Sigmoid colon (tissue), 7 donors: ENCODE data around the gene GLS. TPM values are rescaled to one million over a fixed set of nuclear protein-coding genes. Genes with fewer than 3 reads are reported as not detected.

ENCODE experiments used
- DNase-seq: peaks from one replicate; pipeline ENCODE4 v3.0.0-alpha.2; 2019
- H3K27ac ChIP-seq, 4 donors: fragments of 200-600 bp; sonication (generic); one replicate each; pipeline ENCODE4 v1.5.1; 2016 to 2019; ENCODE audit warnings: mild to moderate bottlenecking in 1 of 4
- H3K27me3 ChIP-seq, 3 donors: fragments of 200-600 bp; sonication (generic); one replicate each; pipeline ENCODE4 v1.5.1; 2019; ENCODE audit warnings: mild to moderate bottlenecking in 1 of 3
- H3K36me3 ChIP-seq, 4 donors: fragments of 200-600 bp; sonication (generic); one replicate each; pipeline ENCODE4 v1.5.1; 2016 to 2019
- H3K4me1 ChIP-seq, 4 donors: fragments of 200-600 bp; sonication (generic); one replicate each; pipeline ENCODE4 v1.5.1; 2017 to 2019
- H3K4me3 ChIP-seq, 4 donors: fragments of 200-600 bp; sonication (generic); one replicate each; pipeline ENCODE4 v1.5.1; 2017 to 2019; ENCODE audit warnings: mild to moderate bottlenecking in 2 of 4, moderate library complexity in 1 of 4
- H3K9me3 ChIP-seq, 4 donors: fragments of 200-600 bp in 3 of 4; sonication (generic) in 3 of 4; one replicate each; pipeline versions ENCODE4 v1.5.1 to v1.6.1; 2013 to 2019
- CTCF ChIP-seq, 4 experiments: fragments of 450-650 bp in 3 of 4; fragments of 200-600 bp in 1 of 4; IDR thresholded peaks; one replicate each; pipeline ENCODE4 v1.5.1; 2016 to 2019; ENCODE audit warnings: antibody characterized with exemption in 4 of 4, mild to moderate bottlenecking in 3 of 4, moderate library complexity in 2 of 4
- EP300 ChIP-seq, 4 donors: sonication (generic); formaldehyde crosslinking; IDR thresholded peaks; one replicate each; pipeline ENCODE4 v1.6.1; 2017; ENCODE audit warnings: antibody characterized with exemption in 4 of 4
- POLR2A ChIP-seq, 2 donors: fragments of 450-650 bp; IDR thresholded peaks; one replicate each; pipeline ENCODE4 v1.6.1; 2016; ENCODE audit warnings: antibody characterized with exemption in 2 of 2, mild to moderate bottlenecking in 2 of 2, moderate library complexity in 2 of 2
- POLR2AphosphoS5 ChIP-seq, 4 donors: sonication (generic); formaldehyde crosslinking; IDR thresholded peaks; one replicate each; pipeline ENCODE4 v1.6.1; 2017; ENCODE audit warnings: antibody characterized with exemption in 4 of 4
- WGBS, 2 donors: extraction: QIAGEN DNeasy Blood & Tissue Kit; methylation state at CpG; one replicate each; pipeline ENCODE4 v1.1.7; 2013; 5-methylcytosine and 5-hydroxymethylcytosine counted together
- intact Hi-C: fragments of 100-400 bp; cut with DNase I; formaldehyde crosslinking; loops from one replicate; pipeline ENCODE4 v1.15.1; 2023
- polyA plus RNA-seq, 3 donors: library from polyadenylated mRNA; stranded (reverse); fragments of 200-250 nt; gene quantifications; one replicate each; pipeline ENCODE4 v1.2.3, GENCODE V29; 2013
- total RNA-seq, 4 donors: library from RNA; depleted of rRNA; stranded (reverse); fragments of >200 nt; gene quantifications; one replicate each; pipeline ENCODE4 v1.1.0, GENCODE V29; 2016
- donor health status: healthy with polysubstance abuse.
- donor health status: Bipolar disorder and iron deficiency.
- donor health status: healthy.

Gene GLS
- total and polyA plus RNA-seq, 7 donors = 15.0 to 139 (median 87.1) TPM

DNA sequence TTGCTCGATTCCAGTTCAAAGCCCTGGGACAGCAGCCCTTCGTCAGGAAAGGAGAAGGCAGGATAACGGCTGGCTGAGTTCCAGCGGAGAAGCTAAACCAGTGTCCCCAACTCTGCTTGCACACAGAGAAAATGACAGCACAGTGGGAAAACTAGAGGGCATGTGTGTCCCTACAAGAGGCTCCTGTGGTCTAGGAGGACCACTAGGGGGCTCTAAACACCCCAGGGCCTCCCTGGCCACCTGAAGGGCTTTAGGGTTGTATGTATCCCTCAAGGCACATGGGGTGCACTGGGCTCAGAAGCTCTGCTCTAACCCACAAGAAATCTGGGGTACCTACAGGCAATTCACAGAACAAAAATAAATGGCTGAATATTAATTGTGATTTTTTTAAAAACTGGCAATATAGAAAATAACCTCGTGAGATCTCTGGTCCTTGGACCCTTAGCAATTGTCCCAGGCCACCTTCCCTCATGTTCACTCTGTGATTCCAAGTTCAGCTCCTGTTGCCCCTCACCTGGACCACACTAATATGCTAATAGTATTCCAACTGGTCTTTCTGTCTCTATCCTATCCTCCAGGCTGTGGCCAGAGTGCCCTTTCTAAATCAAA, 115.8 kb downstream of the GLS start:
- H3K4me3 ChIP-seq = no peak overlapping the region
- H3K9me3 ChIP-seq = no peaks in the 10 kb centered on the region
- peak overlapping the region in 1 of 4 donors; percentile 60 for H3K27ac ChIP-seq
- DNase-seq = no peak
- TF ChIP-seq POLR2A (IDR thresholded peaks at IDR 0.05) = no peak
- no peak for TF ChIP-seq POLR2AphosphoS5 (IDR thresholded peaks at IDR 0.05)
- no peak for TF ChIP-seq EP300 (IDR thresholded peaks at IDR 0.05)
- peak in 1 of 4 experiments; percentile 35 for TF ChIP-seq CTCF (IDR thresholded peaks at IDR 0.05)
- WGBS, 2 donors = 90 to 96% methylated on average over 5 of the region's 5 CpGs
- H3K36me3 ChIP-seq = peaks cover 4 to 96% (median 46%) of the 10 kb centered on the region in 4 donors
- no peaks in the 10 kb centered on the region for H3K27me3 ChIP-seq
- H3K4me1 ChIP-seq = peaks cover 0 to 20% (median 14%) of the 10 kb centered on the region in 4 donors
- intact Hi-C loops = no loop called here

DNA sequence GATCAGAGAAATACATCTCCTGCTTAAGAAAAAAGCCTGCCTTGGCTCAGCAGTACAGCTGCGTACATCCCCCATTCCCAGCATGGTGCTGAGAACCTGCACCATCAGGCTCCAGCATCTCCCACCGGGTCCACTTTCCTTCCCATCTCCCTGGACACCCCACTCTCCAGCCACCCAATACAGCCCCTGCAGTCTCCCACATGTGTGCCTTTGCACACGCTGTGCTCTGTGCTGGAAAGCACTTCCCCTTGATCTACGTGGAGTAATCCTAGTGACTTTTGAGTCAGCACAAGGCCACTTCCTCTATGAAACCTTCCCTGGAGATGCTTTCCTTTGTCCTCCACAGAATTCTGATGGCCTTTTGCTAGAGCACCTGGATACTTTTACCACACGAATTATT, 116.3 kb downstream of the GLS start:
- TF ChIP-seq CTCF (IDR thresholded peaks at IDR 0.05) (no peak), EP300 (IDR thresholded peaks at IDR 0.05) (no peak)
- Histone ChIP-seq H3K9me3 (no peaks in the 10 kb centered on the region), H3K4me1 (peaks cover 0 to 20% (median 14%) of the 10 kb centered on the region in 4 donors), H3K27ac (peak overlapping the region in 3 of 4 donors; percentile 6 to 62 (median 60)), H3K27me3 (no peaks in the 10 kb centered on the region), H3K4me3 (no peak overlapping the region), H3K36me3 (peaks cover 4 to 96% (median 46%) of the 10 kb centered on the region in 4 donors)
- WGBS, 2 donors = 76 to 90% methylated on average over 5 of the region's 5 CpGs
- intact Hi-C loops = no loop called here
- no peak for DNase-seq

GRCh38 chr2:190997526-190998113, 117.0 kb downstream of the GLS start:
- Histone ChIP-seq H3K4me3 (no peak overlapping the region), H3K36me3 (peaks cover 8 to 96% (median 43%) of the 10 kb centered on the region in 4 donors), H3K27me3 (no peaks in the 10 kb centered on the region), H3K4me1 (peaks cover 0 to 20% (median 14%) of the 10 kb centered on the region in 4 donors), H3K27ac (peak overlapping the region in 3 of 4 donors; percentile 6 to 62 (median 60)), H3K9me3 (no peaks in the 10 kb centered on the region)
- intact Hi-C loops = no loop called here
- no peak for DNase-seq
- TF ChIP-seq POLR2AphosphoS5 (IDR thresholded peaks at IDR 0.05) (peak; percentile 79 to 92 (median 86)), POLR2A (IDR thresholded peaks at IDR 0.05) (no peak)
- WGBS, 2 donors = 82 to 93% methylated on average over 8 of the region's 8 CpGs

DNA sequence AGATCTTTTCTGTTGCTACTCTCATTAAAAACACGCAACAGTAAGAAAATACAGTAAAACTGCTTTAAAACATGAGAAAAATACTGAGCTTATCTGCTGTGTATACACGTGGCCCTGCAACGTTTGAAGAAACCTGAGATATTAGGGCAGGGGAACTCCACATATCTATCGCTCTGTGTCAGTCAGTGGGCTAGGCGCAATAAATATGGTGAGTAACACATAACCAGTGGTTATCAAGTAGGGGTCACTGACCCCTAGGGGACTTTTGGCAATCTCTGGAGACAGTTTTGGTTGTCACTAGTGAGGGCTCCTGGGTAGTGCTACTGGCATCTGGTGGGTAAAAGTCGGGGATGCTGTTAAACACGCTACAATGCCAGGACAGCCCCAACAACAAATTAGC, 118.4 kb downstream of the GLS start:
- 89% methylated on average over 7 of the region's 7 CpGs for WGBS, 2 donors
- no peaks in the 10 kb centered on the region for H3K9me3 ChIP-seq
- peaks cover 0 to 20% (median 14%) of the 10 kb centered on the region in 4 donors for H3K4me1 ChIP-seq
- DNase-seq = no peak
- intact Hi-C loops = no loop called here
- no peak overlapping the region for H3K4me3 ChIP-seq
- H3K27me3 ChIP-seq = no peaks in the 10 kb centered on the region
- peaks cover 8 to 96% (median 43%) of the 10 kb centered on the region in 4 donors for H3K36me3 ChIP-seq
- TF ChIP-seq POLR2AphosphoS5 (IDR thresholded peaks at IDR 0.05) (no peak), EP300 (IDR thresholded peaks at IDR 0.05) (no peak), CTCF (IDR thresholded peaks at IDR 0.05) (no peak), POLR2A (IDR thresholded peaks at IDR 0.05) (no peak)
- H3K27ac ChIP-seq = no peak overlapping the region

- intact Hi-C loops = no loop called here
- TF ChIP-seq POLR2AphosphoS5 (IDR thresholded peaks at IDR 0.05) = no peak
- TF ChIP-seq CTCF (IDR thresholded peaks at IDR 0.05) = no peak
- TF ChIP-seq POLR2A (IDR thresholded peaks at IDR 0.05) = no peak
- TF ChIP-seq EP300 (IDR thresholded peaks at IDR 0.05) = no peak
- peaks cover 0 to 20% (median 14%) of the 10 kb centered on the region in 4 donors for H3K4me1 ChIP-seq
- no peaks in the 10 kb centered on the region for H3K27me3 ChIP-seq
- H3K4me3 ChIP-seq = no peak overlapping the region
- peaks cover 5 to 96% (median 38%) of the 10 kb centered on the region in 4 donors for H3K36me3 ChIP-seq
- H3K9me3 ChIP-seq = no peaks in the 10 kb centered on the region
- WGBS, 2 donors = 92 to 93% methylated on average over 9 of the region's 9 CpGs
- H3K27ac ChIP-seq = no peak overlapping the region
- DNase-seq = no peak
Observed at GRCh38 chr2:190999949-191000665, 119.5 kb downstream of the GLS start.
